ENCODE measurements around the gene TRAF1.

DNA sequence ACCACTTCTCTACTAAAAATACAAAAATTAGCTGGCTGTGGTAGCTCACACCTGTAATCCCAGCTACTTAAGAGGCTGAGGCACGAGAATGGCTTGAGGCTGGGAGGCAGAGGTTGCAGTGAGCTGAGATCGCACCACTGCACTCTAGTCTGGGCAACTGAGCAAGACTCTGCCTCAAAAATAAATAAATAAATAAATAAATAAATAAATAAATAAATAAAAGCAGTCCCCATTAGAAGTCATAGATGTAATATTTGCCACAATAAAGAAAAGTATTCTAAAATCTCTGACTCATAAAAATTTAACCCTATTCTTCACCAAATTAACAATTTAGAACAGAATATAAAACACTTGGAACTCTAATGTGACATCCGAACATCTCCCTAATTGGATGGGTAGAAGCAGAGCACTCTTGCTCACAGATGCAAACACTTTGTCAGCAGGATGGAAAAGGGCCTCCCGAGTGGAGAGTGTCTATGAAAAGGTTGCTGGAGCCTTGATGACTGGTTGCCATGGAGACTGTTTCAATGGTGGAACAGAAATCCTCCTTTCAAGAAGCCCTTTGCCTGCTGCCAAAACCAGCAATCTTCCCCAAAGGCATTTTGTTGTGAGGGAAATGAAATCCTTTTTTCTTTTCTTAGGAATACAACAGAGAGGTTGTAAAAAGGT is 38.9 kb upstream of the TRAF1 start:
- TF ChIP-seq, protein P1, sequence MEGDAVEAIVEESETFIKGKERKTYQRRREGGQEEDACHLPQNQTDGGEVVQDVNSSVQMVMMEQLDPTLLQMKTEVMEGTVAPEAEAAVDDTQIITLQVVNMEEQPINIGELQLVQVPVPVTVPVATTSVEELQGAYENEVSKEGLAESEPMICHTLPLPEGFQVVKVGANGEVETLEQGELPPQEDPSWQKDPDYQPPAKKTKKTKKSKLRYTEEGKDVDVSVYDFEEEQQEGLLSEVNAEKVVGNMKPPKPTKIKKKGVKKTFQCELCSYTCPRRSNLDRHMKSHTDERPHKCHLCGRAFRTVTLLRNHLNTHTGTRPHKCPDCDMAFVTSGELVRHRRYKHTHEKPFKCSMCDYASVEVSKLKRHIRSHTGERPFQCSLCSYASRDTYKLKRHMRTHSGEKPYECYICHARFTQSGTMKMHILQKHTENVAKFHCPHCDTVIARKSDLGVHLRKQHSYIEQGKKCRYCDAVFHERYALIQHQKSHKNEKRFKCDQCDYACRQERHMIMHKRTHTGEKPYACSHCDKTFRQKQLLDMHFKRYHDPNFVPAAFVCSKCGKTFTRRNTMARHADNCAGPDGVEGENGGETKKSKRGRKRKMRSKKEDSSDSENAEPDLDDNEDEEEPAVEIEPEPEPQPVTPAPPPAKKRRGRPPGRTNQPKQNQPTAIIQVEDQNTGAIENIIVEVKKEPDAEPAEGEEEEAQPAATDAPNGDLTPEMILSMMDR (IDR thresholded peaks at IDR 0.05; ENCODE audit: low read length): no peak
- no peak for TF ChIP-seq EZH2 (IDR thresholded peaks at IDR 0.05; ENCODE audit: borderline replicate concordance, low read length)

All from OCI-LY1 (cell line).